H1 (cell line): ENCODE results near the gene TMEM72.

Experiments
- EP300 ChIP-seq, 2 experiments: IDR thresholded peaks; 1 replicate in 1 of 2; 2 replicates in 1 of 2; pipeline ENCODE4 v1.6.1; 2011 to 2012; ENCODE audit warnings: low read depth in 2 of 2, low read length in 2 of 2, mild to moderate bottlenecking in 2 of 2, borderline replicate concordance in 1 of 2, inconsistent platforms in 1 of 2, moderate library complexity in 1 of 2
- MAFK ChIP-seq: IDR thresholded peaks from 2 replicates; pipeline ENCODE4 v1.6.1; 2012; ENCODE audit warnings: low read depth, mild to moderate bottlenecking, improper control_type of control experiment, low read length
- MAX ChIP-seq: IDR thresholded peaks from 2 replicates; pipeline ENCODE4 v1.6.1; 2012; ENCODE audit warnings: inconsistent platforms
- POLR2AphosphoS5 ChIP-seq: IDR thresholded peaks from 2 replicates; pipeline ENCODE4 v1.6.1; 2011; ENCODE audit warnings: low read depth, low read length

- TF ChIP-seq MAFK (no peak), MAX (no peak), EP300 (IDR thresholded peaks at IDR 0.05; ENCODE audit: borderline replicate concordance in 1 of 2, low read depth in 2 of 2, low read length in 2 of 2) (no peak), POLR2AphosphoS5 (no peak)
These were observed 22.5 kb downstream of the TMEM72 start for GRCh38 chr10:44933451-44934321.
